Right cardiac atrium (tissue), 5 donors: ENCODE data around the gene CYTIP. TPM values are rescaled to one million over a fixed set of nuclear protein-coding genes. Genes with fewer than 3 reads are reported as not detected.
A peak's percentile ranks its signal among the peaks of the same experiment; 100 is the strongest.

Experiments
- ATAC-seq, 2 donors: fragments of 200-7000 bp; cut with Tn5 transposase; one replicate each; pipeline versions ENCODE4 v1.8.0 to v1.9.1; 2020; ENCODE audit warnings: moderate library complexity in 2 of 2, mild to moderate bottlenecking in 1 of 2
- DNase-seq, 3 donors: peaks; one replicate each; pipeline ENCODE4 v3.0.0-alpha.2; 2020
- H3K27ac ChIP-seq: one replicate; pipeline ENCODE4 v1.5.1; 2013; ENCODE audit warnings: mild to moderate bottlenecking, low read length, control low read depth, moderate library complexity
- H3K27me3 ChIP-seq: one replicate; pipeline ENCODE4 v1.6.1; 2013; ENCODE audit not compliant: control insufficient read depth, insufficient read depth
- H3K4me1 ChIP-seq: one replicate; pipeline ENCODE4 v1.6.1; 2013; ENCODE audit warnings: low read length; ENCODE audit not compliant: control insufficient read depth, insufficient read depth
- H3K4me3 ChIP-seq: one replicate; pipeline ENCODE4 v1.5.1; 2013; ENCODE audit warnings: low read length, control low read depth
- H3K9me3 ChIP-seq: one replicate; pipeline ENCODE4 v1.6.1; 2013; ENCODE audit warnings: low read length; ENCODE audit not compliant: control insufficient read depth
- WGBS: extraction: QIAGEN DNeasy Blood & Tissue Kit; methylation state at CpG from one replicate; pipeline ENCODE4 v1.1.7; 2013; 5-methylcytosine and 5-hydroxymethylcytosine counted together
- intact Hi-C, 4 donors: fragments of 100-400 bp; cut with DNase I; formaldehyde crosslinking; loops; one replicate each; pipeline versions ENCODE4 v1.11.0 to v1.14.0; 2022 to 2023
- polyA plus RNA-seq: library from polyadenylated mRNA; stranded (reverse); fragments of 200-250 nt; gene quantifications from one replicate; pipeline ENCODE4 v1.2.3, GENCODE V29; 2013
- total RNA-seq, 4 donors: library from RNA; stranded (reverse); fragmentation: NEBNext Ultra II Directional; extraction: Animal tissue kit (Norgen Biotek cat#: 25700); gene quantifications; one replicate each; pipeline ENCODE4 v1.2.1, GENCODE V29; 2021
- donor health status: healthy with polysubstance abuse.
- donor health status: DM: no; HTN: yes; CAD: no.
- donor health status: DM: no; HTN: no; CAD: no.
- donor health status: DM: no; HTN: yes; CAD: no; lungs with severe emphysema.
- donor health status: DM: yes; HTN: yes; CAD: no.

The CYTIP gene
- total and polyA plus RNA-seq, 5 donors: 1.3 to 4.2 (median 2.6) TPM

- DNase-seq (no peak), ATAC-seq (no peak)
- H3K27me3 ChIP-seq: no peaks in the 10 kb centered on the region
- H3K9me3 ChIP-seq: no peaks in the 10 kb centered on the region
- intact Hi-C loops: no loop called here
- H3K4me3 ChIP-seq: no peak overlapping the region
- H3K4me1 ChIP-seq: peaks cover 10% of the 10 kb centered on the region
- H3K27ac ChIP-seq: no peak overlapping the region
Observed at GRCh38 chr2:157477919-157478318, 34.0 kb upstream of the CYTIP start.

- no peak for DNase-seq
- H3K4me1 ChIP-seq: peaks cover 10% of the 10 kb centered on the region
- no peak overlapping the region for H3K4me3 ChIP-seq
- H3K27ac ChIP-seq: no peak overlapping the region
- no peaks in the 10 kb centered on the region for H3K27me3 ChIP-seq
- intact Hi-C loops: no loop called here
- no peaks in the 10 kb centered on the region for H3K9me3 ChIP-seq
- ATAC-seq: no peak
Observed at GRCh38 chr2:157476953-157477709, 33.2 kb upstream of the CYTIP start.

- Histone ChIP-seq H3K27ac (no peak overlapping the region), H3K4me1 (peaks cover 10% of the 10 kb centered on the region), H3K4me3 (no peak overlapping the region), H3K9me3 (no peaks in the 10 kb centered on the region), H3K27me3 (no peaks in the 10 kb centered on the region)
- DNase-seq (no peak), ATAC-seq (no peak)
- intact Hi-C loops: no loop called here
- WGBS: 74% methylated on average over 12 of the region's 12 CpGs
Observed at GRCh38 chr2:157475722-157476390, 32.0 kb upstream of the CYTIP start.

GRCh38 chr2:157473581-157473980 lies 29.7 kb upstream of the CYTIP start:
- H3K9me3 ChIP-seq: no peaks in the 10 kb centered on the region
- H3K4me3 ChIP-seq: no peak overlapping the region
- intact Hi-C loops: no loop called here
- DNase-seq: no peak
- no peak overlapping the region for H3K27ac ChIP-seq
- no peak for ATAC-seq
- no peaks in the 10 kb centered on the region for H3K27me3 ChIP-seq
- no peaks in the 10 kb centered on the region for H3K4me1 ChIP-seq

- Histone ChIP-seq H3K27me3 (no peaks in the 10 kb centered on the region), H3K4me1 (no peaks in the 10 kb centered on the region), H3K27ac (no peak overlapping the region), H3K9me3 (no peaks in the 10 kb centered on the region), H3K4me3 (no peak overlapping the region)
- 89% methylated on average over 3 of the region's 3 CpGs for WGBS
- DNase-seq (no peak), ATAC-seq (no peak)
- intact Hi-C loops: no loop called here
Observed at GRCh38 chr2:157471078-157471477, 27.2 kb upstream of the CYTIP start.

- DNase-seq: no peak
- H3K27ac ChIP-seq: no peak overlapping the region
- intact Hi-C loops: no loop called here
Observed at GRCh38 chr2:157470321-157470720, 26.4 kb upstream of the CYTIP start.

GRCh38 chr2:157469726-157470125 lies 25.8 kb upstream of the CYTIP start:
- WGBS: 83% methylated on average over 1 of the region's 1 CpG

More at GRCh38 chr2:157470321-157470720, 26.4 kb upstream of the CYTIP start:
- H3K4me1 ChIP-seq: no peaks in the 10 kb centered on the region
- H3K27me3 ChIP-seq: no peaks in the 10 kb centered on the region
- no peak for ATAC-seq
- H3K9me3 ChIP-seq: no peaks in the 10 kb centered on the region
- H3K4me3 ChIP-seq: no peak overlapping the region

GRCh38 chr2:157468931-157469708 lies 25.2 kb upstream of the CYTIP start:
- ATAC-seq: peak; percentile 52 to 61
- Histone ChIP-seq H3K4me1 (no peaks in the 10 kb centered on the region), H3K4me3 (no peak overlapping the region), H3K9me3 (no peaks in the 10 kb centered on the region), H3K27me3 (no peaks in the 10 kb centered on the region), H3K27ac (no peak overlapping the region)
- intact Hi-C loops: no loop called here
- WGBS: 63% methylated on average over 8 of the region's 8 CpGs
- no peak for DNase-seq

More at GRCh38 chr2:157469726-157470125, 25.8 kb upstream of the CYTIP start:
- H3K27me3 ChIP-seq: no peaks in the 10 kb centered on the region
- H3K27ac ChIP-seq: no peak overlapping the region
- DNase-seq (no peak), ATAC-seq (no peak)
- H3K9me3 ChIP-seq: no peaks in the 10 kb centered on the region
- intact Hi-C loops: no loop called here
- no peak overlapping the region for H3K4me3 ChIP-seq
- H3K4me1 ChIP-seq: no peaks in the 10 kb centered on the region

GRCh38 chr2:157466764-157467163 lies 22.9 kb upstream of the CYTIP start:
- Histone ChIP-seq H3K27me3 (no peaks in the 10 kb centered on the region), H3K4me3 (no peak overlapping the region), H3K27ac (no peak overlapping the region), H3K9me3 (no peaks in the 10 kb centered on the region), H3K4me1 (no peaks in the 10 kb centered on the region)
- 82% methylated on average over 5 of the region's 5 CpGs for WGBS
- no peak for DNase-seq
- intact Hi-C loops: no loop called here
- ATAC-seq: no peak

GRCh38 chr2:157465554-157465953 lies 21.7 kb upstream of the CYTIP start:
- intact Hi-C loops: no loop called here
- Histone ChIP-seq H3K4me3 (no peak overlapping the region), H3K27ac (no peak overlapping the region), H3K9me3 (no peaks in the 10 kb centered on the region), H3K27me3 (no peaks in the 10 kb centered on the region), H3K4me1 (no peaks in the 10 kb centered on the region)
- no peak for ATAC-seq
- DNase-seq: no peak
- WGBS: 78% methylated on average over 5 of the region's 5 CpGs

GRCh38 chr2:157463002-157463401 lies 19.1 kb upstream of the CYTIP start:
- Histone ChIP-seq H3K27me3 (no peaks in the 10 kb centered on the region), H3K4me3 (no peak overlapping the region), H3K27ac (no peak overlapping the region), H3K4me1 (no peaks in the 10 kb centered on the region), H3K9me3 (no peaks in the 10 kb centered on the region)
- ATAC-seq (no peak), DNase-seq (no peak)
- intact Hi-C loops: no loop called here
- WGBS: 89% methylated on average over 6 of the region's 6 CpGs
